Erythroblast (primary cell): ENCODE measurements around the gene IFNA10.
"Not testable (repeated sequence)": the region's sequence is repeated elsewhere in the genome, so short reads cannot be mapped to it uniquely, and the experiment has no call there.

Experiments used
- DNase-seq, 2 experiments: peaks; one replicate each; lab custom pipeline; 2025; lab: John Stamatoyannopoulos, UW
- GATA1 ChIP-seq: IDR thresholded peaks from 2 replicates; pipeline ENCODE4 v1.6.1; 2011; ENCODE audit warnings: low read depth, mild to moderate bottlenecking, control low read depth, low read length, moderate library complexity
- POLR2A ChIP-seq: IDR thresholded peaks from 2 replicates; pipeline ENCODE4 v1.6.1; 2011; ENCODE audit warnings: mild to moderate bottlenecking, low read length

The IFNA10 gene

GRCh38 chr9:21207043-21207442, at the start of gene IFNA10:
Gene IFNA10, minus strand, starts transcription at chr9:21207143. Its CDS starts 46 bp downstream, at chr9:21207097.
- not testable (repeated sequence) for DNase-seq

GRCh38 chr9:21255538-21256212, 48.7 kb upstream of the IFNA10 start:
- TF ChIP-seq GATA1 (no peak), POLR2A (no peak)
- DNase-seq: no peak

- peak; percentile 2 to 28 for DNase-seq
- TF ChIP-seq GATA1: no peak
- TF ChIP-seq POLR2A: no peak
These were observed 46.0 kb upstream of the IFNA10 start for GRCh38 chr9:21252721-21253547.

- TF ChIP-seq GATA1 (no peak), POLR2A (no peak)
- DNase-seq: no peak
These were observed 44.7 kb upstream of the IFNA10 start for GRCh38 chr9:21251638-21252037.

- TF ChIP-seq POLR2A (no peak), GATA1 (no peak)
- DNase-seq: no peak
These were observed 44.2 kb upstream of the IFNA10 start for GRCh38 chr9:21251190-21251589.

- DNase-seq: no peak
- TF ChIP-seq POLR2A: no peak
These were observed 37.9 kb upstream of the IFNA10 start for GRCh38 chr9:21244836-21245235.

- no peak for DNase-seq
- TF ChIP-seq POLR2A (no peak), GATA1 (no peak)
These were observed 33.0 kb upstream of the IFNA10 start, which contains the start of gene IFNA14 for GRCh38 chr9:21239911-21240310. Gene IFNA14, minus strand, starts transcription at chr9:21240005. Its CDS starts 70 bp downstream, at chr9:21239935.

GRCh38 chr9:21236360-21236714, 29.4 kb upstream of the IFNA10 start:
- DNase-seq: not testable (repeated sequence)

GRCh38 chr9:21235468-21236359, 28.8 kb upstream of the IFNA10 start:
- DNase-seq: peak; percentile 2 to 32

GRCh38 chr9:21234153-21234687, 27.3 kb upstream of the IFNA10 start:
- TF ChIP-seq GATA1 (no peak), POLR2A (no peak)
- no peak for DNase-seq

- no peak for TF ChIP-seq GATA1
- no peak for TF ChIP-seq POLR2A
- no peak for DNase-seq
These were observed 26.3 kb upstream of the IFNA10 start for GRCh38 chr9:21233258-21233657.

- TF ChIP-seq POLR2A: no peak
- TF ChIP-seq GATA1: no peak
- DNase-seq: no peak
These were observed 21.2 kb upstream of the IFNA10 start, which contains the start of gene IFNA17 for GRCh38 chr9:21228122-21228521. Gene IFNA17, minus strand, starts transcription at chr9:21228222. Its CDS starts 49 bp downstream, at chr9:21228173.

GRCh38 chr9:21217211-21217610, 10.3 kb upstream of the IFNA10 start, which contains the start of gene IFNA16:
Gene IFNA16, minus strand, starts transcription at chr9:21217311. Its CDS starts 6 bp downstream, at chr9:21217305.
- not testable (repeated sequence) for DNase-seq

- peak in 1 of 2 experiments; percentile 11 for DNase-seq
These were observed 6.7 kb upstream of the IFNA10 start for GRCh38 chr9:21213411-21214326.

- not testable (repeated sequence) for DNase-seq
These were observed 5.2 kb upstream of the IFNA10 start for GRCh38 chr9:21212160-21212559.

- not testable (repeated sequence) for DNase-seq
These were observed 3.8 kb upstream of the IFNA10 start for GRCh38 chr9:21210782-21211181.
